A673 (cell line): ENCODE data around the gene SPATA24.

Experiments
- EZH2 ChIP-seq: fragments of 200-600 bp; sonication (generic); IDR thresholded peaks from 2 replicates; pipeline ENCODE4 v1.6.1; 2017; ENCODE audit warnings: borderline replicate concordance, low read depth, mild to moderate bottlenecking, mixed read lengths, antibody characterized with exemption, low read length; ENCODE audit not compliant: poor library complexity, severe bottlenecking
- TF ChIP-seq, protein P1 (sequence below): fragments of 300-800, 200-600 bp; sonication (generic); conservative IDR thresholded peaks from 2 replicates; pipeline ENCODE4 v1.5.1; 2017; ENCODE audit warnings: low read depth, mild to moderate bottlenecking, antibody characterized with exemption, low read length, moderate library complexity, mixed read lengths

DNA sequence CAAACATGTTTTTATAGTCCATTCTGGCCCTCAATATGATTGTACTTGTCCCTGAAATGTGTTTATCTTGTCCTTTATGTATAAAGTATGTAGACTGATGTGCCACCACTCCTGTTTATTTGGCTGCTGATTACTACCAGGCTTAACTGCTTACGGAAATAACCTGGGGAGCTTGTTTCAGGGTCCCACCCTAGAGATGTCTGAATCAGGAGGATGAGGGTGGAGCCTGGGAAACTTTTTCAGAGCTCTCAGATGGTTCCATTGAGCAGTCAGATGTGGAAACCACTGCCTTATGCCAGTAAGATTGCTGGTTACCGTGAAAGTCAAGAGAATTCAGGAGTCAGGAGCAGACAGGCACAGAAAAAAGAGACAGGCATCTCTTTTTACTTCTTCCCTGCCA is 40.0 kb downstream of the SPATA24 start:
- TF ChIP-seq, protein P1, sequence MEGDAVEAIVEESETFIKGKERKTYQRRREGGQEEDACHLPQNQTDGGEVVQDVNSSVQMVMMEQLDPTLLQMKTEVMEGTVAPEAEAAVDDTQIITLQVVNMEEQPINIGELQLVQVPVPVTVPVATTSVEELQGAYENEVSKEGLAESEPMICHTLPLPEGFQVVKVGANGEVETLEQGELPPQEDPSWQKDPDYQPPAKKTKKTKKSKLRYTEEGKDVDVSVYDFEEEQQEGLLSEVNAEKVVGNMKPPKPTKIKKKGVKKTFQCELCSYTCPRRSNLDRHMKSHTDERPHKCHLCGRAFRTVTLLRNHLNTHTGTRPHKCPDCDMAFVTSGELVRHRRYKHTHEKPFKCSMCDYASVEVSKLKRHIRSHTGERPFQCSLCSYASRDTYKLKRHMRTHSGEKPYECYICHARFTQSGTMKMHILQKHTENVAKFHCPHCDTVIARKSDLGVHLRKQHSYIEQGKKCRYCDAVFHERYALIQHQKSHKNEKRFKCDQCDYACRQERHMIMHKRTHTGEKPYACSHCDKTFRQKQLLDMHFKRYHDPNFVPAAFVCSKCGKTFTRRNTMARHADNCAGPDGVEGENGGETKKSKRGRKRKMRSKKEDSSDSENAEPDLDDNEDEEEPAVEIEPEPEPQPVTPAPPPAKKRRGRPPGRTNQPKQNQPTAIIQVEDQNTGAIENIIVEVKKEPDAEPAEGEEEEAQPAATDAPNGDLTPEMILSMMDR: no peak
- TF ChIP-seq EZH2: no peak
